Measurements from ENCODE around the gene RTL10.

RTL10 gene

DNA sequence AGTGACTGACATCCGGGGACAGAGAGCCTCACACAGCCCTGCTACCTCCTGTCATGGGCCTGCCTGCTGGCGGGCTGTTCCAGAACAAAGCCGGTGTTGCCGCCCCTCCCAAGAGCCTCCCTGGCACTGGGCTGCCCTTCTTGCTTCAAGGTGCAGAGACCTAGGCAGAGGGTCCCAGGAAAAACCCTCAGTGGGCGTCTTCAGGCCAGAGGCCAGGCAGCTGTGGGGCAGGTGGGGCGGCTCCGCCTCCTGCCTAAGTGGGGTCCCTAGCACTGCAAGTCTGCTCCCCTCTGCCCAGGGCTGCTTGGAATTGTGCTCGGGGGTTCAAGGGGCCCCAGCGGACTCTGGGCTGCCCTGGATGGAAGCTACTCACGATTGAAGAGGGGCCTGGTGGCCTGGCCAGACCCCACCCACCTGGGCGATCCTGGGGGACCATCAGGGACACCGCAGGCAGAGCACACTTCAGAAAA is 20.4 kb upstream of the RTL10 start:
- H3K4me3 ChIP-seq (ENCODE audit: low read depth, low read length): no peak overlapping the region
- no peak for DNase-seq (ENCODE audit: low read depth)

DNA sequence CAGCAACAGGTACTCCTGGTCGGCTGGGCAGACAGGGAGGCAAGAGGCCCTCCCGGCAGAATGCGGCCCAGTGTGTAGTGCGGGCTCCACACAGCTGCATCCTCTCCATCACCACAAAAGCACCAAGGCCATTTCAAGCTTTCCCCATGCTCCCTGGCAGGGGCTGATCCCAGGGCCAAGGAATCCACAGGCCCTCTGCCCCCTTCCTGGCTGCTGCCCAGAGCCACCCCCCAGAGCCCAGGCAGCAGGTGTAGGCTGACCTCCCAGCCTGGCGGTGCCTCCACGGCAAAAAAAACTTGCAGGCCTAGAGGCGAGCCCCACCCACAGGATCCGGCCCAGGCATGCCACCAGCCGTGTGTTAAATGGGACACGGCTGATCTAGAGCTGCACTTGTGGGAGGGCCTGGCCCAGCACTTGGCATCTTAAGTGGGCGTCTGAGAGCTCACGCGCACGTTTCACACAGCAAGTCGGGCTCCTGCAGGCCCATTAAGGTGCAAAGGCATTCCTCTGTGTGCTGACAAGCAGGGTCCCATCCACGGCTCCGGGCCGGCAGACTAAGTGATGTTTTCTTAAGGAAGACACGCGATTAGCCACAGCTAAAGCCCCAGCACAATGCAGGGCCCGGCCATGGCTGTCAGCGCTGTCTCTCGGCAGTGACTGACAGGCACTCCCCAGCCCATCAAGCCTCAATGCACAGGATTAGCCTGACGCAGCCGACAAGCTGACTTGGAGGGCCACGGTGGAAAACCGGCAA is 19.8 kb upstream of the RTL10 start:
- no peak for DNase-seq (ENCODE audit: low read depth)
- TF ChIP-seq, protein P1, sequence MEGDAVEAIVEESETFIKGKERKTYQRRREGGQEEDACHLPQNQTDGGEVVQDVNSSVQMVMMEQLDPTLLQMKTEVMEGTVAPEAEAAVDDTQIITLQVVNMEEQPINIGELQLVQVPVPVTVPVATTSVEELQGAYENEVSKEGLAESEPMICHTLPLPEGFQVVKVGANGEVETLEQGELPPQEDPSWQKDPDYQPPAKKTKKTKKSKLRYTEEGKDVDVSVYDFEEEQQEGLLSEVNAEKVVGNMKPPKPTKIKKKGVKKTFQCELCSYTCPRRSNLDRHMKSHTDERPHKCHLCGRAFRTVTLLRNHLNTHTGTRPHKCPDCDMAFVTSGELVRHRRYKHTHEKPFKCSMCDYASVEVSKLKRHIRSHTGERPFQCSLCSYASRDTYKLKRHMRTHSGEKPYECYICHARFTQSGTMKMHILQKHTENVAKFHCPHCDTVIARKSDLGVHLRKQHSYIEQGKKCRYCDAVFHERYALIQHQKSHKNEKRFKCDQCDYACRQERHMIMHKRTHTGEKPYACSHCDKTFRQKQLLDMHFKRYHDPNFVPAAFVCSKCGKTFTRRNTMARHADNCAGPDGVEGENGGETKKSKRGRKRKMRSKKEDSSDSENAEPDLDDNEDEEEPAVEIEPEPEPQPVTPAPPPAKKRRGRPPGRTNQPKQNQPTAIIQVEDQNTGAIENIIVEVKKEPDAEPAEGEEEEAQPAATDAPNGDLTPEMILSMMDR (IDR thresholded peaks at IDR 0.05; ENCODE audit: low read depth, low read length, missing control alignments): no peak

More for the DNA sequence above, 20.4 kb upstream of the RTL10 start:
- TF ChIP-seq, protein P1 (IDR thresholded peaks at IDR 0.05; ENCODE audit: low read depth, low read length, missing control alignments): no peak

DNA sequence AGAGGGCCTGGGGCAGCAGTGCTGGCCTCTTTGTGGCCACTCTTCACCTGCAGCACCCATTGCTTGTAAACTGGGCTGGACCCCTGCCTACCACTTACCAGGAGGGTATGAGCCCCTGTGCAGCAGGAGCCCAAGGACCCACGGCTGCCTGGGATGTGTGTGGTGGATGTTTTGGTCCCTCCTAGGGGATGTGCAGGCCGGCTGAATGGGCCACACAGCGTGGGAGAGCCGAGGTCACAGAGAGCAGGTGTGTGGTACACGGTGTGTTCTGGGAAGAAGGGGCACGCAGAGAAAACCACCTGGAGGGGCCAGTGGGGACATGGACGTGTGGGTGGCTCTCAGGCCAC is 19.3 kb upstream of the RTL10 start:
- no peak overlapping the region for H3K4me3 ChIP-seq (ENCODE audit: low read depth, low read length)

More for the DNA sequence above, 19.8 kb upstream of the RTL10 start:
- no peak overlapping the region for H3K4me3 ChIP-seq (ENCODE audit: low read depth, low read length)

DNA sequence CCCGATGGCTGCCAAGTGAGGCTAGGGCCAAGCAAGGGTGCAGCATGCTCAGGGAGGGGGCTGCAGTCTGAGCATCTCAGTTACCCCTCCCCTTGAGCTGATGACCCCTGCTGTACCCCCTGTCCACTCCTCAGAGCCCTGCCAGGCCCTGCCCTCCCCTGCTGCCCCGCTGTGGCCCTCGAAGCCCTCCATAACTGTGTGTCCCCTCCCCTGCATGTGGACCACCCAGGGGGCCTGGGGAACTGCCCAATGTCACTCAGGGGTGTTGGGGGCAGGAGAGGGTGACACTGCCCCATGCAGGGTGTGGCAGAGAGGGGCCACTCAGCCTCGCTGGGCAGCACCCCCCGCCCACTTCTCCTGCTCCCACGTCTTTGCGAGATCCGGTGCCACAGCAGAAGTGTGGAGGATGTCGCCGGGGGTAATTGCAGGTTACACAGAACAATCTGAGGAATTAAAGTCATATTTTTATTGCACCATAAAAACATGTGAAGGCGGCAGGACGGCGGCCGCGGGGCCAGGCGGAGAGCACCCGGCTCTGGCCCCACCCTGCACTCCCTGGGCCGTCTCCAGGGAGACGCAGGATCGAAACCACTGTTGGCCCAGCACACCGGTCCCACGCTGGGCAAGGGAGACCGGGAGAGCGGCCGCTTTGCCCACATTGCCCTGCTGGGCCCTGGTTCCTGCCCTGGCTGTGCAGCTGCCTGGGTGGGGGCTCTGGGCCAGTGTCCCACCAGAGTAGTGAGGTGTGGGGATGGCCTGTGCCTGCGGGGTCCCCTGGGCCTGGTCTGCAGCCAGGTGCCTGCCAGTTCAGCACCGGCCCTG is 18.7 kb upstream of the RTL10 start:
- no peak overlapping the region for H3K4me3 ChIP-seq (ENCODE audit: low read depth, low read length)
- no peak for DNase-seq (ENCODE audit: low read depth)
- TF ChIP-seq, protein P1 (IDR thresholded peaks at IDR 0.05; ENCODE audit: low read depth, low read length, missing control alignments): no peak

More for the DNA sequence above, 19.3 kb upstream of the RTL10 start:
- DNase-seq (ENCODE audit: low read depth): no peak
- TF ChIP-seq, protein P1 (IDR thresholded peaks at IDR 0.05; ENCODE audit: low read depth, low read length, missing control alignments): no peak

DNA sequence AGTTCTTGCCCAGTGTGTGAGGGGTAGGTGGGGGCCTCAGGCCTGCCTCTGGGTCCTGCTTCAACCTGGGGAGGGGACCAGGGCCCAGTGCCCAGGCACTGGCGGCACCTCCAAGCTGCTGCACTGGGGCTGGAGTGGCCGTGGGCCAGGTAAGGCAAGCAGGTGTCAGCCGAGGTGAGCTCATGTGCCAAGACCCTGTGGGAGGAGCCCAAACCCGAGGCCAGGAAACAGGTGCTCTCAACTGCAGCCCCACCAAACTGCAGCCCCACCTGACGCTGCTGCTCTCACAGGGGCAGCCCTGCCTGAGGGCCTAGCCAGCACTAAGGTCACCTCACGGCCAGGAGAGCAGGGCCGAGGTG is 18.1 kb upstream of the RTL10 start:
- no peak for DNase-seq (ENCODE audit: low read depth)
- H3K4me3 ChIP-seq (ENCODE audit: low read depth, low read length): no peak overlapping the region
- TF ChIP-seq, protein P1 (IDR thresholded peaks at IDR 0.05; ENCODE audit: low read depth, low read length, missing control alignments): no peak

DNA sequence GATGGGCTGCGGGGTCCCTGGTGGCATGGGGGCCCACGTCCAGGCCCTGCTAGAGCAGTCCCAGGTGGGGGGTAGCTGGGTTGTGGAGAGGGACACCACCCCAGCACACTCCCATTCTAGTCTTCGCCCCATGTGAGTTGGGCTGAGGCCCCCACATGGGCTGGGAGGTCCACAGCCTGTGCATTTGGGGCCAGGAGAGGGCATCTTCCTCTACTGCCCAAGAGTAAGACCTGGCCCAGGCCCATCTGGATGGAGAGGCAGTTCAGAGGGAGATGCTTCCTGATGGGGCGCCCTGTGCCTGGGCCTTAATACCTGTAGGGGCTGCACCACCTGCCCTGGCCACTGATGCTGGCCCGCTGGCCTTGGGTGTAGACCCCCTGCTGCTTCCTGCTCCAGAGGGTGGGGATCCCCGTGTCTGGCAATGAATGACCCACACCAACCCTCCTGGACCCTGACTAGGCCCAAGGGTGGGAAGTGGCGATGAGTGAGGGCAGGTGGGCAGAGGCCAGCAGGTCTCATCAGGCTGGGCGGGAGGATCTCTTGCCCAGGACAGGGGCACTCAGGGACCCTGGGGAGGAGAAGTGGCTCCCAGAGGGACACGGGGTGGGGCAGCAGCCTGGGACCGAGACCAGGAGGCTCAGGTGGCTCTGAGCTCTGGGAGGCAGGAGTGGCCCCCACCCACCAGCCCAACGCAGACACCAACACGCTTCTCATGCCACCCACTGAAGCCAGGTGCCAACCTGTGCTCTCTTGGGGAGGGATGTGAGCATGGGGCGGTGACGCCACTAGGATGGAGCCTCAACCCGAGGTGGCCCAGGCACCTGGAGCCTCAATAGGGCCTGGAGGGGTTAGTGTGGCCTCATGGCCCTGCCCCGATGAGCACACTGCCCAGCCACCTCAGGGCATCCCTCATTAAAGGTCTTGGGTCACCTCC is 17.4 kb upstream of the RTL10 start:
- TF ChIP-seq, protein P1 (IDR thresholded peaks at IDR 0.05; ENCODE audit: low read depth, low read length, missing control alignments): no peak
- H3K4me3 ChIP-seq (ENCODE audit: low read depth, low read length): no peak overlapping the region
- no peak for DNase-seq (ENCODE audit: low read depth)
